Fibroblast of lung (primary cell): ENCODE results near the gene DENND4A. TPM values are rescaled to one million over a fixed set of nuclear protein-coding genes. Genes with fewer than 3 reads are reported as not detected.

Experiments
- DNase-seq, 2 donors: peaks; one replicate each; pipeline versions ENCODE4 v3.0.0 to v3.0.0-alpha.2; 2010; ENCODE audit warnings: low read depth in 2 of 2
- H2AFZ ChIP-seq: 2 replicates; pipeline ENCODE4 v1.5.1; 2012; ENCODE audit warnings: low read length, control low read depth, inconsistent platforms
- H3K27ac ChIP-seq: 2 replicates; pipeline ENCODE4 v1.5.1; 2011; ENCODE audit warnings: low read length, control low read depth; ENCODE audit not compliant: insufficient read depth
- H3K27me3 ChIP-seq: 2 replicates; pipeline ENCODE4 v1.5.1; 2011; ENCODE audit warnings: mild to moderate bottlenecking, low read length; ENCODE audit not compliant: control insufficient read depth, insufficient read depth
- H3K36me3 ChIP-seq: 2 replicates; pipeline ENCODE4 v1.5.1; 2011; ENCODE audit warnings: low read length; ENCODE audit not compliant: control insufficient read depth, insufficient read depth
- H3K4me1 ChIP-seq: 2 replicates; pipeline ENCODE4 v1.5.1; 2011; ENCODE audit warnings: low read length; ENCODE audit not compliant: control insufficient read depth, insufficient read depth; ENCODE audit errors: extremely low read depth
- H3K4me2 ChIP-seq: 2 replicates; pipeline ENCODE4 v1.5.1; 2011; ENCODE audit warnings: low read length, control low read depth; ENCODE audit not compliant: insufficient read depth; ENCODE audit errors: extremely low read depth
- H3K4me3 ChIP-seq, 4 experiments: fragments of 200-600 bp in 1 of 4; sonication (generic) in 1 of 4; replicated peaks in 1 of 4; 2 replicates each; pipeline ENCODE4 v1.5.1; 2011 to 2016; ENCODE audit warnings: low read length in 4 of 4, low read depth in 3 of 4, mild to moderate bottlenecking in 3 of 4, control low read depth in 2 of 4, inconsistent platforms in 1 of 4, mixed read lengths in 1 of 4; ENCODE audit not compliant: insufficient read depth in 1 of 4; ENCODE audit errors: control extremely low read depth in 1 of 4
- H3K79me2 ChIP-seq: 2 replicates; pipeline ENCODE4 v1.5.1; 2012; ENCODE audit warnings: mild to moderate bottlenecking, low read length, inconsistent platforms; ENCODE audit not compliant: control insufficient read depth, insufficient read depth
- H3K9ac ChIP-seq: 2 replicates; pipeline ENCODE4 v1.5.1; 2011; ENCODE audit warnings: mild to moderate bottlenecking, low read length, control low read depth; ENCODE audit not compliant: insufficient read depth
- H3K9me3 ChIP-seq: 2 replicates; pipeline ENCODE4 v1.5.1; 2012; ENCODE audit warnings: low read depth, low read length; ENCODE audit not compliant: control insufficient read depth, insufficient read depth
- H4K20me1 ChIP-seq: 2 replicates; pipeline ENCODE4 v1.5.1; 2011; ENCODE audit warnings: low read length; ENCODE audit not compliant: control insufficient read depth, insufficient read depth; ENCODE audit errors: extremely low read depth
- EZH2 ChIP-seq: IDR thresholded peaks from 2 replicates; pipeline ENCODE4 v1.5.1; 2012; ENCODE audit warnings: low read length, control low read depth, mild to moderate bottlenecking; ENCODE audit errors: missing control alignments
- polyA minus RNA-seq: library from RNA; depleted of rRNA, polyadenylated mRNA; stranded (reverse); fragments of >200 nt; gene quantifications from 2 replicates; pipeline ENCODE4 v1.2.3, GENCODE V29; 2011; ENCODE audit warnings: low replicate concordance
- polyA plus RNA-seq, 2 donors: library from polyadenylated mRNA; depleted of rRNA in 1 of 2; stranded (reverse) in 1 of 2; unstranded in 1 of 2; fragments of >200 nt; gene quantifications; 2 replicates each; pipeline ENCODE4 v1.2.1, GENCODE V29; 2011 to 2012; ENCODE audit warnings: missing spikeins in 1 of 2
- total RNA-seq: library from RNA; depleted of rRNA; stranded (reverse); fragments of >200 nt; gene quantifications from 2 replicates; pipeline ENCODE4 v1.2.1, GENCODE V29; 2014
- TF ChIP-seq, protein P1 (sequence below), 2 donors: IDR thresholded peaks in 1 of 2; conservative IDR thresholded peaks in 1 of 2; 1 replicate in 1 of 2; 2 replicates in 1 of 2; pipeline ENCODE4 v1.5.1; 2011 to 2012; ENCODE audit warnings: low read length in 2 of 2, control low read depth in 1 of 2, inconsistent platforms in 1 of 2, low read depth in 1 of 2, mild to moderate bottlenecking in 1 of 2

Gene DENND4A
- total RNA-seq (24.9 and 30.6 TPM in 2 replicates), polyA plus RNA-seq (13.5 and 16.7 TPM in 2 replicates), polyA minus RNA-seq (8.2 and 12.8 TPM in 2 replicates)
- 8.1 and 10.4 TPM in 2 replicates for polyA plus RNA-seq (2012)

- peaks cover 26% of the 10 kb centered on the region for H3K79me2 ChIP-seq
- peak within 1 kb of the TSS; percentile 89 for H2AFZ ChIP-seq
- no peaks in the 10 kb centered on the region for H3K27me3 ChIP-seq
- no peaks in the 10 kb centered on the region for H3K36me3 ChIP-seq
- H3K9ac ChIP-seq, result peak within 1 kb of the TSS; percentile 82
- no peaks in the 10 kb centered on the region for H4K20me1 ChIP-seq
- peak; percentile 97 to 98 for DNase-seq
- peaks cover 8% of the 10 kb centered on the region for H3K4me1 ChIP-seq
- TF ChIP-seq EZH2, result no peak
- TF ChIP-seq, protein P1, sequence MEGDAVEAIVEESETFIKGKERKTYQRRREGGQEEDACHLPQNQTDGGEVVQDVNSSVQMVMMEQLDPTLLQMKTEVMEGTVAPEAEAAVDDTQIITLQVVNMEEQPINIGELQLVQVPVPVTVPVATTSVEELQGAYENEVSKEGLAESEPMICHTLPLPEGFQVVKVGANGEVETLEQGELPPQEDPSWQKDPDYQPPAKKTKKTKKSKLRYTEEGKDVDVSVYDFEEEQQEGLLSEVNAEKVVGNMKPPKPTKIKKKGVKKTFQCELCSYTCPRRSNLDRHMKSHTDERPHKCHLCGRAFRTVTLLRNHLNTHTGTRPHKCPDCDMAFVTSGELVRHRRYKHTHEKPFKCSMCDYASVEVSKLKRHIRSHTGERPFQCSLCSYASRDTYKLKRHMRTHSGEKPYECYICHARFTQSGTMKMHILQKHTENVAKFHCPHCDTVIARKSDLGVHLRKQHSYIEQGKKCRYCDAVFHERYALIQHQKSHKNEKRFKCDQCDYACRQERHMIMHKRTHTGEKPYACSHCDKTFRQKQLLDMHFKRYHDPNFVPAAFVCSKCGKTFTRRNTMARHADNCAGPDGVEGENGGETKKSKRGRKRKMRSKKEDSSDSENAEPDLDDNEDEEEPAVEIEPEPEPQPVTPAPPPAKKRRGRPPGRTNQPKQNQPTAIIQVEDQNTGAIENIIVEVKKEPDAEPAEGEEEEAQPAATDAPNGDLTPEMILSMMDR (conservative IDR thresholded peaks at IDR 0.05 in 1 of 2, IDR thresholded peaks at IDR 0.05 in 1 of 2; ENCODE audit: low read depth in 1 of 2, low read length in 2 of 2), result no peak
- H3K4me2 ChIP-seq, result peak within 1 kb of the TSS; percentile 96
- no peaks in the 10 kb centered on the region for H3K9me3 ChIP-seq
- H3K4me3 ChIP-seq, result peak within 1 kb of the TSS; percentile 69 to 91 (median 89)
- H3K27ac ChIP-seq, result peak within 1 kb of the TSS; percentile 96
Observed at GRCh38 chr15:65792138-65792987, at the start of gene DENND4A. Gene DENND4A (minus strand): TSS chr15:65792293. CDS start chr15:65756450, 35,843 bp downstream.

DNA sequence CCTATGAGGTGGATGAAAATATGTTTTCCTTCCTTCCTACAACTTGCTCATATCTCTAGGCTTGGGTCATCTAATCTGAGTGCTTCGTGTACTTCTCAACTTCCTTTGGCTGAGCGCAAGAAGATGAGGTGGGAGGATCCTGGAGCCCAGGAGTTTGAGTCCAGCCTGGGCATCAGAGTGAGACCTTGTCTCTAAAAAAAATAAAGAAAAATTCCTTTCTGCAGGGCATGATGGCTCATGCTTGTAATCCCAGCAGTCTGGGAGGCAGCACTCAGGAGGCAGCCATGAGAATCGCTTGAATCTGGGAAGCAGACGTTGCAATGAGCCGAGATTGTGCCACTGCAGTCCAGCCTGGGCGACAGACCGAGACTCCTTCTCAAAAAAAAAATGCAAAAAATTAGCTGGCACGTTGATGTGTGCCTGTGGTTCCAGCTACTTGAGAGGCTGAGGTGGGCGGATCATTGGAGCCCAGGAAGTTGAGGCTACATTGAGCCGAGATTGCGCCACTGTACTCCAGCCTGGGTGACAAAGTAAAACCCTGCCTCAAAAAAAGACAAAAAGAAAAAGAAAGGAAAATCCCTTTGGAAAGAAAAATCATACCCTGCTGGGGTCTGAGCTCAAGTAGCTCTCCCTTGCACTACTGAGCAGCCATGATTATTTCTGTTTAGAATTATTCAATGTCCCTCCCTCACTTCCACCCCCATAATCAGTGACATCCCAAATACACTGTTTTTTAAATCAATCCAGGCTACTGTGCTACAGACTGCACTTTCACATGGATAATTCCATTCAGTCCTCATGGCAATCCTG is 49.2 kb upstream of the DENND4A start:
- peak in 1 of 2 donors; percentile 30 for DNase-seq
- H3K27ac ChIP-seq, result no peak overlapping the region

More for the DNA sequence above, 49.2 kb upstream of the DENND4A start:
- Histone ChIP-seq H4K20me1 (no peaks in the 10 kb centered on the region), H3K4me2 (peak overlapping the region; percentile 7), H3K9ac (no peak overlapping the region), H3K36me3 (no peaks in the 10 kb centered on the region), H3K9me3 (no peaks in the 10 kb centered on the region), H3K4me1 (no peaks in the 10 kb centered on the region), H3K79me2 (no peaks in the 10 kb centered on the region), H2AFZ (peak overlapping the region; percentile 43), H3K27me3 (no peaks in the 10 kb centered on the region), H3K4me3 (peak overlapping the region in 1 of 4 experiments; percentile 22)
- no peak for TF ChIP-seq EZH2
- TF ChIP-seq, protein P1 (conservative IDR thresholded peaks at IDR 0.05 in 1 of 2, IDR thresholded peaks at IDR 0.05 in 1 of 2; ENCODE audit: low read depth in 1 of 2, low read length in 2 of 2), result no peak
